GM18520 (cell line): ENCODE results near the gene MYL5.
"Not testable (repeated sequence)": the region's sequence is repeated elsewhere in the genome, so short reads cannot be mapped to it uniquely, and the experiment has no call there.

Source experiments
- ATAC-seq: cut with Tn5 transposase; IDR thresholded peaks from one replicate; pipeline ENCODE4 v1.9.1; 2021; ENCODE audit not compliant: unreplicated experiment

MYL5 gene

DNA sequence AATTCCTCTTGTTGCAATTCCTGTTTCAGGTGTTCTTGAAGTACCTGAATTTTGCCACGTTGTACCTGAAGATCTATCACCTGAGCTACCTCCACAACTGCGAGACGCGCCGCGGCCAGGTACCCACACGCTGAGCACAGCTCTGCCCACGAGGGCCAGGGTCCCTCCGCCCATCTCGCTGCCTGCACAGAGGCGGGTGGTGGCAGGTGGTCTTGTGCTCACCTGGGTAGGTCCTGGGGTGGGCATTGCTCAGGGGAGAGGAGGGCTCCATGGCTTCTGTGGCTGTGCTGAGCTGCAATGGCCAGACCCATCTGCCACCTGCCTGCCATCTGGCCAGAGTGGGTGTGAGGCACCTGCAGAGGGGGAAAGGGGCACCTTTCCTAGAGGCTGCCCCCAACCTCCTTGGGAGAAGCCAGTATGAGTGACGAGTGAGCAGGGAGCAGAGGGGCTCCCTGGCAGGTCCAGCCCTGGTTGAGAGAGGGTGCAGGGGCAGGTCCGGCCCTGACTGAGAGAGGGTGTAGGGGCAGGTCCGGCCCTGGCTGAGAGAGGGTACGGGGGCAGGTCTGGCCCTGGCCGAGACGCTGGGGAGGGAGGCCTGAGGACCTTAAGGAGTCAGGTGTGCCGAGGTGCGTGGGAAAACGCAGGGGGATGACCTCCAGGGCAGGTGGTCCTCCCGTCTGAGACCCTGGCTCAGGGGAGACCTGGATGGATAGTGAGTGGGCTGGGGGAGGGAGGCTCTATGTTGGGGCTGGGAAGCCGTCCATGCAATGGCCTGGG is 38.3 kb upstream of the MYL5 start:
- ATAC-seq, result no peak

GRCh38 chr4:636628-637159 is 37.6 kb upstream of the MYL5 start:
- no peak for ATAC-seq

GRCh38 chr4:637536-638280 is 36.6 kb upstream of the MYL5 start:
- no peak for ATAC-seq

DNA sequence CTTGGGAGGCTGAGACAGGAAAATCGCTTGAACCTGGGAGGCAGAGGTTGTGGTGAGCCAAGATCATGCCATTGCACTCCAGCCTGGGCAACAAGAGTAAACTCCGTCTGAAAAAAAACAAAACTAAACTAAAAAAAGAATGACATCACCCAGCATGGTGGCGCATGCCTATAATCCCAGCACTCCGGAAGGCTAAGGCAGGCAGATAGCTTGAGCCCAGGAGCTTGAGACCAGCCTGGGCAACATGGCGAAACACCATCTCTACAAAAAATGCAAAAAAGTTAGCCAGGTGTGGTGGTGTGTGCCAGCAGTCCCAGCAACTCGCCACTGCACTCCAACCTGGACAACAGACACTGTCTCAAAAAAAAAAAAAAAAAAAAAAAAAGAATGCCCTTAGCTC is 32.0 kb upstream of the MYL5 start:
- not testable (repeated sequence) for ATAC-seq

- ATAC-seq, result no peak
Observed at GRCh38 chr4:646460-646859, 27.9 kb upstream of the MYL5 start.

GRCh38 chr4:647481-647880 is 26.9 kb upstream of the MYL5 start:
- no peak for ATAC-seq

DNA sequence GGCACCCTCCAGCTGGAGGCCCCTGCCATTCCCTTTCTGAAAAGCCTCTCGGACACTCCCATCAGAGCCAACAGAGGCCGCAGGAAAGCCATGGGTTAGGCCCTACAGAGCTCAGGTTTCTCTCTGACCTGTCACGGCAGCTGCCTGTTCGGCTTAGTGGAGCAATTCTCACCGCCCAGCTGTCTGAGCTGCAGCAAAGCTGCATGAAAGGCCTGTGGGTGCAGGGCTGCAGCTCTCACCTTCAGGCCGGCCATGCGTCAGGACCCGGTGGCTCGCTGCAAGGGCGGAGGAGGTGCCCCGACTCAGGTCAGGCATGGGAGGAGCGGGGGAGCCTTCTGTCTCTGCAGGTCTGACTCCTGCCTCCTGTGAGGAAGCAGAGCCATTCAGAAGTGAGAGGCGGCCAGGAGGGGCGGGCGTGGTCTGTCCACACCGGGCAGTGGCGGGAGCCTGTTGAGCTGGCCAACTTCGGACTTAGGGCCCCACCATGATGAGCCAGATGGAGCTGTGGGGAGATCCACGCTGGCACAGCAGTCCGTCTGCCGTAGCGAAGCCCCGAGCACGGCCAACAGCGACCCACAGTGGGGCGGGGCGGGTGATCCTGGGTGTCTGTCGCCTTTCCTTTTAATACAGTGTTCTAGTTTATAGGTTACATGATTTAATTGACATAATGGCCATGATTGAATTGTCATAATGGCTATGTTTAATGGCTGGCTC is 25.6 kb upstream of the MYL5 start:
- no peak for ATAC-seq

GRCh38 chr4:649293-649625 is 25.1 kb upstream of the MYL5 start:
- ATAC-seq, result no peak

DNA sequence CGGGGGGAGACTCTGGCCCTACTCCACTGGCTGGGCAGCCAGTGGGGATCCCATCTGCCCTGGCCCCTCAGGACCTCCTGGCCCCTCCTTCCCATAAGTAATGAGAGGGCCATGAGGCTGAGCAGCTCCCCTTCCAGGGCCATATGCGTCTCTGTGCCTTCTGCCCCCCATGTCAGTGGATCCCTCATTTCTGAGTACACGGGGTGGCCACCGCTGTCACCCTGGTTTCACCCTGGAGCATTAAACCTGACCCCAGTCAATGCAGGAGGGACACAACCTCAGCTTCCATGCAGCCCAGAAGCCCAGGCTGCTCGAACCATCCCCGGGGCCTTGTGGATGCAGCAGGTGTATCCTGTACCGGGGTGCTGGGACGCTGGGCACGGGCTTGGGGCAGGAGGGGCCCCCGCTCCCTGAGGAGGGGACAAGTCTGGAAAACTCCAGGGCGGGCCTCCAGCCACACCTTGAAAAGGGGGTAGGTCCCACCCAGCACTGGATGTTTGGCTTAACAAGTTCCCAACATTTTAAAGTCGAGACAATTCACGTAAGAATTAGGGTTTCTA is 24.5 kb upstream of the MYL5 start:
- ATAC-seq, result no peak

- ATAC-seq, result no peak
Observed at GRCh38 chr4:650461-650860, 23.9 kb upstream of the MYL5 start.

DNA sequence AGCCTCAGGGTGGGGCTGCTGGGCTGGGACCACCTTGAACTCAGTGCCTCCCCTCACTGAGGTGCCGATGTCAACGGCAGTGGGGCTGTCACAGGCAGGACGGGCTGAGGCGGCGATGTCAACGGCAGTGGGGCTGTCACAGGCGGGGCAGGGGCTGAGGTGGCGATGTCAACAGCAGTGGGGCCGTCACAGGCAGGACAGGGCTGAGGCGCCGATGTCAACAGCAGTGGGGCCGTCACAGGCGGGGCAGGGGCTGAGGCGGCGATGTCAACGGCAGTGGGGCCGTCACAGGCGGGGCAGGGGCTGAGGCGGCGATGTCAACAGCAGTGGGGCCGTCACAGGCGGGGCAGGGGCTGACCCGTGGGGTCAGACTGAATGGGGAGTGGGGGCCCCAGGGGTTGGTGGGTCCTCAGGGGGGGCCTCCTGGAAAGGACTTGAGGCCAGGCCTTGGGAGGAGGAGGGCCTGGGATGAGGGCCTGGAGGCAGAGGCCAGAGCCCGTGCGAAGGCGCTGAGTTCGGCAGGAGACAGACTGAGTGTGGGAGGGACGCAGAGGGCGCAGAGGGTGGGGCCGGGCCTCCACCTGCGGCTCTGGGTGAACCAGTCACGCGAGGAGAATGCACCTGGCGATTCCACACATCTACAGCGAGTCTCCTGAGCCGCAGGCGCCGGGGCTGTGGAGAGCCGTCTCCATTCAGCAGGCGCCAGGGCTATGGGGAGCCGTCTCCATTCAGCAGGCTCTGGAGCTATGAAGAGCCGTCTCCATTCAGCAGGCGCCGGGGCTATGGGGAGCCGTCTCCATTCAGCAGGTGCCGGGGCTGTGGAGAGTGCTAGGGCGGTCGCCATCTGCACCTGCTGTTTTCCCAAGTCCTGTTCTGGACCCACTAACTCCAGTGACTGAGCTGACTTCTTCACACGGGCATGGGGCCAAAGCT is 23.1 kb upstream of the MYL5 start:
- ATAC-seq, result no peak

GRCh38 chr4:651884-652642 is 22.3 kb upstream of the MYL5 start:
- ATAC-seq, result no peak

GRCh38 chr4:653080-653821 is 21.1 kb upstream of the MYL5 start:
- no peak for ATAC-seq

DNA sequence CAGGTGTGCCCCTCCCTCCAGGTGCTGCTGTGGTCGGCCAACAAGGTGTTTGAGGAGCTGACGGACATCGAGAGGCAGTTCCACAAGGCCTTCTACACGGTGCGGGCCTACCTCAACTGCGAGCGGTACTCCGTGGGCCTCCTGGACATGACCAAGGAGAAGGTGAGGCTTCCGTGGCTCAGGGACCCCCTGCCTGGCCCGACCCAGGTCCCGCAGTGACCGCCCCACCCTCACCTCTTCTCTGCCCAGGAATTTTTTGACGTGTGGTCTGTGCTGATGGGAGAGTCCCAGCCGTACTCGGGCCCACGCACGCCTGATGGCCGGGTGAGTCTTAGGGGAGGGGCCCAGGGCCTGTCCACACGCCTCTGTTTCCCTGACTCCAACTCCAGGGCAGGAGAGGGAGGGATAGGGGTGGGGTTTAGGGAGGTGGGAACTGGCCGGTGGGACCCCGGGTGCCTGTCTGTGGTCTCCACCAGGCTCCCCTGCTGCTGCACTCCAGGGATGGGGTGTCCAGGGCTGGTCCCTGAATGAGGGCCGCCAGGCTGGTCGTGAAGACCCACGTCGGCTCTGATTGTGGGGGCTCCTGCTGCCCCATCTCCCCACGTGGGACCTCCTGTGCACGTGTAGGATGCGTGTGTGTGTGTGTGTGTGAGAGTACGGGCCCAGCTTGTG is 20.4 kb upstream of the MYL5 start:
- no peak for ATAC-seq

- no peak for ATAC-seq
Observed at GRCh38 chr4:654503-654845, 19.9 kb upstream of the MYL5 start.

GRCh38 chr4:654871-655463 is 19.4 kb upstream of the MYL5 start:
- ATAC-seq, result no peak

- no peak for ATAC-seq
Observed at GRCh38 chr4:655464-656151, 18.7 kb upstream of the MYL5 start.
